ENCODE results near the gene NHS.
A peak's percentile ranks its signal among the peaks of the same experiment; 100 is the strongest.

Gene NHS

GRCh38 chrX:17520016-17520615, 145.1 kb downstream of the NHS start:
- TF ChIP-seq CTCF (IDR thresholded peaks at IDR 0.05; ENCODE audit: insufficient read depth, low read depth, low read length, missing control alignments) = no peak
- DNase-seq (ENCODE audit: low read depth) = no peak

GRCh38 chrX:17521871-17522693, 147.1 kb downstream of the NHS start:
- H3K4me3 ChIP-seq (ENCODE audit: low read length) = no peak overlapping the region
- no peak for TF ChIP-seq CTCF (IDR thresholded peaks at IDR 0.05; ENCODE audit: insufficient read depth, low read depth, low read length, missing control alignments)
- peak; percentile 70 for DNase-seq (ENCODE audit: low read depth)

More at GRCh38 chrX:17520016-17520615, 145.1 kb downstream of the NHS start:
- H3K4me3 ChIP-seq (ENCODE audit: low read length) = no peak overlapping the region

- H3K4me3 ChIP-seq (ENCODE audit: low read length) = no peak overlapping the region
- no peak for DNase-seq (ENCODE audit: low read depth)
- TF ChIP-seq CTCF (IDR thresholded peaks at IDR 0.05; ENCODE audit: insufficient read depth, low read depth, low read length, missing control alignments) = no peak
Observed at GRCh38 chrX:17525266-17525665, 150.3 kb downstream of the NHS start.

- H3K4me3 ChIP-seq (ENCODE audit: low read length) = no peak overlapping the region
- DNase-seq (ENCODE audit: low read depth) = no peak
- no peak for TF ChIP-seq CTCF (IDR thresholded peaks at IDR 0.05; ENCODE audit: insufficient read depth, low read depth, low read length, missing control alignments)
Observed at GRCh38 chrX:17525762-17526555, 151.0 kb downstream of the NHS start.

GRCh38 chrX:17527135-17527701, 152.2 kb downstream of the NHS start:
- no peak for DNase-seq (ENCODE audit: low read depth)
- TF ChIP-seq CTCF (IDR thresholded peaks at IDR 0.05; ENCODE audit: insufficient read depth, low read depth, low read length, missing control alignments) = no peak
- H3K4me3 ChIP-seq (ENCODE audit: low read length) = no peak overlapping the region

GRCh38 chrX:17527922-17528321, 152.9 kb downstream of the NHS start:
- no peak for DNase-seq (ENCODE audit: low read depth)
- no peak for TF ChIP-seq CTCF (IDR thresholded peaks at IDR 0.05; ENCODE audit: insufficient read depth, low read depth, low read length, missing control alignments)
- H3K4me3 ChIP-seq (ENCODE audit: low read length) = no peak overlapping the region

All from epithelial cell of esophagus (primary cell).